Measurements from ENCODE around the gene OCA2. TPM values are rescaled to one million over a fixed set of nuclear protein-coding genes. Genes with fewer than 3 reads are reported as not detected.

The OCA2 gene
- polyA plus RNA-seq, 3 donors, result not detected

DNA sequence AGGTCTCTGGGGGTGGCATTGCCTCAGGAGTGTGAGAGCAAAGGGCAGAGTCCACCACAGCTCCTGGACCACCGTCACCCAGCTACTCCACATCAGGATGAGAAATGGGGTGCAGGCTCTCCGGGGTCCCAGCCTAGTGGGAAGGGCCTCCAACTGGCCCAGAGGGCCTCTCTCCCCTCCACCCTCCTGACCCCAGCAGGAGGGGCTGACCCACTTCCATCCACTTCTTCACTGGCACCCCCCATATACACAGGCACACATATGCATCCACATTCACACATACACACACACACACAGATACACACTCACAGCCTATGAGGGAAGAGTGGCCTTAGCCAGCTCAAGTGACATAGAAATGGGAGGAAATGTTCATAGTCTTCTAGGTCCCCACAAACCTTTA, 286.0 kb downstream of the OCA2 start:
- intact Hi-C loops (cut with micrococcal nuclease), result no loop called here
- 100% methylated on average over 1 of the region's 2 CpGs for WGBS (ENCODE audit: insufficient coverage)
- H3K27me3 Mint-ChIP-seq (ENCODE audit: low read depth in 3 of 3), result no peaks in the 10 kb centered on the region

DNA sequence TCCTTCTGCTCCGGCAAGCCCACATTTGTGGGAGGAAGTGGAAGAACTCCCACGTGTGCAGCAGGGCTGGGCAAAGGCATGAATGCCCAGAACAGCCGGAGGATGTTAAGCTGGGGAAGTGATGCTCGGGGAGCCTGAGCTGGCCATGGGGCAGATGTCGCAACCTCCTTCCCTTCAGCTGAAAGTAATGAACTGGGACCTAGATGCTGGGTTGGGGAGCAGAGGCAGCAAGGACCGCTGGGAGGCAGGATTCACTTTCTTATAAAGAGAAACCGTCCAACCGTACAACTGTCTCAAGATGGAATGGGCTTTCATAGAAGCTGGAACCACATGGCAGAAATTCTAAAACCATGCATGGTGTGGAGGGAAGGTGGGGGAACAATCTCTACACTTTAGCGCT, 290.9 kb downstream of the OCA2 start:
- Histone ChIP-seq H2AFZ (ENCODE audit: insufficient read depth, low read depth, low read length, poor library complexity, severe bottlenecking) (no peak overlapping the region), H4K20me1 (ENCODE audit: insufficient read depth, low read length) (no peaks in the 10 kb centered on the region), H3K79me2 (ENCODE audit: insufficient read depth, low read length) (no peaks in the 10 kb centered on the region), H3K9ac (ENCODE audit: insufficient read depth, low read length, poor library complexity, severe bottlenecking) (no peak overlapping the region), H3K4me3 (replicated peaks in 1 of 3; ENCODE audit: low read depth in 2 of 3, low read length in 3 of 3) (no peak overlapping the region), H3K4me1 (ENCODE audit: control insufficient read depth in 1 of 2, insufficient read depth in 2 of 2, low read length in 2 of 2) (no peaks in the 10 kb centered on the region), H3K36me3 (replicated peaks in 1 of 2; ENCODE audit: control insufficient read depth in 1 of 2, insufficient read depth in 2 of 2, low read length in 2 of 2) (no peaks in the 10 kb centered on the region), H3K27ac (ENCODE audit: low read depth in 1 of 2, low read length in 2 of 2) (no peak overlapping the region), H3K4me2 (replicated peaks; ENCODE audit: extremely low read depth, low read length, poor library complexity, severe bottlenecking) (no peak overlapping the region), H3K27me3 (ENCODE audit: control insufficient read depth in 2 of 2, insufficient read depth in 2 of 2, low read length in 2 of 2) (no peaks in the 10 kb centered on the region), H3K9me3 (replicated peaks in 1 of 2; ENCODE audit: control insufficient read depth in 1 of 2, insufficient read depth in 1 of 2, low read length in 2 of 2) (peaks cover 49 to 56% of the 10 kb centered on the region in 2 donors)
- peaks cover 22 to 55% (median 33%) of the 10 kb centered on the region in 7 donors for H3K9me3 Mint-ChIP-seq
- WGBS (ENCODE audit: insufficient coverage), result 33% methylated on average over 4 of the region's 9 CpGs
- intact Hi-C loops (cut with micrococcal nuclease), result no loop called here
- H3K27ac Mint-ChIP-seq, result no peak overlapping the region
- H3K36me3 Mint-ChIP-seq, result no peaks in the 10 kb centered on the region
- TF ChIP-seq, protein P1, sequence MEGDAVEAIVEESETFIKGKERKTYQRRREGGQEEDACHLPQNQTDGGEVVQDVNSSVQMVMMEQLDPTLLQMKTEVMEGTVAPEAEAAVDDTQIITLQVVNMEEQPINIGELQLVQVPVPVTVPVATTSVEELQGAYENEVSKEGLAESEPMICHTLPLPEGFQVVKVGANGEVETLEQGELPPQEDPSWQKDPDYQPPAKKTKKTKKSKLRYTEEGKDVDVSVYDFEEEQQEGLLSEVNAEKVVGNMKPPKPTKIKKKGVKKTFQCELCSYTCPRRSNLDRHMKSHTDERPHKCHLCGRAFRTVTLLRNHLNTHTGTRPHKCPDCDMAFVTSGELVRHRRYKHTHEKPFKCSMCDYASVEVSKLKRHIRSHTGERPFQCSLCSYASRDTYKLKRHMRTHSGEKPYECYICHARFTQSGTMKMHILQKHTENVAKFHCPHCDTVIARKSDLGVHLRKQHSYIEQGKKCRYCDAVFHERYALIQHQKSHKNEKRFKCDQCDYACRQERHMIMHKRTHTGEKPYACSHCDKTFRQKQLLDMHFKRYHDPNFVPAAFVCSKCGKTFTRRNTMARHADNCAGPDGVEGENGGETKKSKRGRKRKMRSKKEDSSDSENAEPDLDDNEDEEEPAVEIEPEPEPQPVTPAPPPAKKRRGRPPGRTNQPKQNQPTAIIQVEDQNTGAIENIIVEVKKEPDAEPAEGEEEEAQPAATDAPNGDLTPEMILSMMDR (IDR thresholded peaks at IDR 0.05), result no peak
- peaks cover 0 to 2% (median 0%) of the 10 kb centered on the region in 3 donors for H3K27me3 Mint-ChIP-seq (ENCODE audit: low read depth in 3 of 3)
- no peak for DNase-seq
- H3K4me1 Mint-ChIP-seq, result no peaks in the 10 kb centered on the region
- no peak overlapping the region for H3K4me3 Mint-ChIP-seq

More for the DNA sequence above, 286.0 kb downstream of the OCA2 start:
- H3K27ac Mint-ChIP-seq, result no peak overlapping the region
- H3K4me1 Mint-ChIP-seq, result no peaks in the 10 kb centered on the region
- H3K9me3 Mint-ChIP-seq, result peaks cover 14 to 46% (median 28%) of the 10 kb centered on the region in 7 donors
- no peak overlapping the region for H3K4me3 Mint-ChIP-seq
- H3K36me3 Mint-ChIP-seq, result no peaks in the 10 kb centered on the region
- no peak overlapping the region for H2AFZ ChIP-seq (ENCODE audit: insufficient read depth, low read depth, low read length, poor library complexity, severe bottlenecking)
- H3K36me3 ChIP-seq (replicated peaks in 1 of 2; ENCODE audit: control insufficient read depth in 1 of 2, insufficient read depth in 2 of 2, low read length in 2 of 2), result no peaks in the 10 kb centered on the region
- H3K27me3 ChIP-seq (ENCODE audit: control insufficient read depth in 2 of 2, insufficient read depth in 2 of 2, low read length in 2 of 2), result no peaks in the 10 kb centered on the region
- DNase-seq, result no peak
- H3K4me3 ChIP-seq (replicated peaks in 1 of 3; ENCODE audit: low read depth in 2 of 3, low read length in 3 of 3), result no peak overlapping the region
- no peaks in the 10 kb centered on the region for H3K79me2 ChIP-seq (ENCODE audit: insufficient read depth, low read length)
- no peak overlapping the region for H3K27ac ChIP-seq (ENCODE audit: low read depth in 1 of 2, low read length in 2 of 2)
- H3K9ac ChIP-seq (ENCODE audit: insufficient read depth, low read length, poor library complexity, severe bottlenecking), result no peak overlapping the region
- TF ChIP-seq, protein P1 (IDR thresholded peaks at IDR 0.05), result no peak
- H3K4me1 ChIP-seq (ENCODE audit: control insufficient read depth in 1 of 2, insufficient read depth in 2 of 2, low read length in 2 of 2), result no peaks in the 10 kb centered on the region
- H3K4me2 ChIP-seq (replicated peaks; ENCODE audit: extremely low read depth, low read length, poor library complexity, severe bottlenecking), result no peak overlapping the region
- H4K20me1 ChIP-seq (ENCODE audit: insufficient read depth, low read length), result no peaks in the 10 kb centered on the region
- H3K9me3 ChIP-seq (replicated peaks in 1 of 2; ENCODE audit: control insufficient read depth in 1 of 2, insufficient read depth in 1 of 2, low read length in 2 of 2), result peaks cover 29 to 44% of the 10 kb centered on the region in 2 donors
